Ovary (tissue), 3 donors: Measurements from ENCODE around the gene RAC2.

Source experiments
- EP300 ChIP-seq: sonication (generic); formaldehyde crosslinking; IDR thresholded peaks from one replicate; pipeline ENCODE4 v1.6.1; 2017; ENCODE audit warnings: antibody characterized with exemption
- TF ChIP-seq, protein P1 (sequence below), 3 donors: fragments of 450-650 bp in 2 of 3; fragments of 200-600 bp in 1 of 3; IDR thresholded peaks; one replicate each; pipeline versions ENCODE4 v1.5.1 to v1.8.0; 2016 to 2022; ENCODE audit warnings: antibody characterized with exemption in 3 of 3, mild to moderate bottlenecking in 1 of 3
- donor health status: DM: no; HTN: no; CAD: no.

- TF ChIP-seq EP300 = no peak
- TF ChIP-seq, protein P1, sequence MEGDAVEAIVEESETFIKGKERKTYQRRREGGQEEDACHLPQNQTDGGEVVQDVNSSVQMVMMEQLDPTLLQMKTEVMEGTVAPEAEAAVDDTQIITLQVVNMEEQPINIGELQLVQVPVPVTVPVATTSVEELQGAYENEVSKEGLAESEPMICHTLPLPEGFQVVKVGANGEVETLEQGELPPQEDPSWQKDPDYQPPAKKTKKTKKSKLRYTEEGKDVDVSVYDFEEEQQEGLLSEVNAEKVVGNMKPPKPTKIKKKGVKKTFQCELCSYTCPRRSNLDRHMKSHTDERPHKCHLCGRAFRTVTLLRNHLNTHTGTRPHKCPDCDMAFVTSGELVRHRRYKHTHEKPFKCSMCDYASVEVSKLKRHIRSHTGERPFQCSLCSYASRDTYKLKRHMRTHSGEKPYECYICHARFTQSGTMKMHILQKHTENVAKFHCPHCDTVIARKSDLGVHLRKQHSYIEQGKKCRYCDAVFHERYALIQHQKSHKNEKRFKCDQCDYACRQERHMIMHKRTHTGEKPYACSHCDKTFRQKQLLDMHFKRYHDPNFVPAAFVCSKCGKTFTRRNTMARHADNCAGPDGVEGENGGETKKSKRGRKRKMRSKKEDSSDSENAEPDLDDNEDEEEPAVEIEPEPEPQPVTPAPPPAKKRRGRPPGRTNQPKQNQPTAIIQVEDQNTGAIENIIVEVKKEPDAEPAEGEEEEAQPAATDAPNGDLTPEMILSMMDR (IDR thresholded peaks at IDR 0.05) = no peak
Measured at GRCh38 chr22:37293172-37293571, 49.1 kb upstream of the RAC2 start.
